ENCODE data around the gene PPP2R2D.

The PPP2R2D gene

GRCh38 chr10:131900350-131901152 is at the start of gene PPP2R2D:
TSS of gene PPP2R2D (plus strand) at chr10:131901008. CDS start at chr10:131901149, 141 bp downstream.
- DNase-seq (ENCODE audit: low spot score) = peak; percentile 100

GRCh38 chr10:131851346-131851745 is 49.5 kb upstream of the PPP2R2D start:
- no peak for DNase-seq (ENCODE audit: low spot score)

- DNase-seq (ENCODE audit: low spot score) = no peak
Observed at GRCh38 chr10:131852176-131852822, 48.5 kb upstream of the PPP2R2D start.

- DNase-seq (ENCODE audit: low spot score) = no peak
Observed at GRCh38 chr10:131852823-131853609, 47.8 kb upstream of the PPP2R2D start.

GRCh38 chr10:131853610-131853964 is 47.2 kb upstream of the PPP2R2D start:
- DNase-seq (ENCODE audit: low spot score) = no peak

GRCh38 chr10:131854579-131855335 is 46.1 kb upstream of the PPP2R2D start:
- no peak for DNase-seq (ENCODE audit: low spot score)

GRCh38 chr10:131855461-131856401 is 45.1 kb upstream of the PPP2R2D start:
- no peak for DNase-seq (ENCODE audit: low spot score)

- DNase-seq (ENCODE audit: low spot score) = no peak
Observed at GRCh38 chr10:131856441-131857094, 44.2 kb upstream of the PPP2R2D start.

- no peak for DNase-seq (ENCODE audit: low spot score)
Observed at GRCh38 chr10:131857156-131858117, 43.4 kb upstream of the PPP2R2D start.

- DNase-seq (ENCODE audit: low spot score) = no peak
Observed at GRCh38 chr10:131858118-131858515, 42.7 kb upstream of the PPP2R2D start.

- no peak for DNase-seq (ENCODE audit: low spot score)
Observed at GRCh38 chr10:131858583-131859340, 42.0 kb upstream of the PPP2R2D start.

GRCh38 chr10:131859341-131860020 is 41.3 kb upstream of the PPP2R2D start:
- no peak for DNase-seq (ENCODE audit: low spot score)

GRCh38 chr10:131860311-131860710 is 40.5 kb upstream of the PPP2R2D start:
- DNase-seq (ENCODE audit: low spot score) = no peak

GRCh38 chr10:131860806-131861440 is 39.9 kb upstream of the PPP2R2D start:
- DNase-seq (ENCODE audit: low spot score) = no peak

- DNase-seq (ENCODE audit: low spot score) = no peak
Observed at GRCh38 chr10:131862548-131862947, 38.3 kb upstream of the PPP2R2D start.

- no peak for DNase-seq (ENCODE audit: low spot score)
Observed at GRCh38 chr10:131865223-131865917, 35.4 kb upstream of the PPP2R2D start.

GRCh38 chr10:131866673-131867072 is 34.1 kb upstream of the PPP2R2D start:
- no peak for DNase-seq (ENCODE audit: low spot score)
